ENCODE data around the gene ACP6. TPM values are rescaled to one million over a fixed set of nuclear protein-coding genes. Genes with fewer than 3 reads are reported as not detected.

The ACP6 gene
- total RNA-seq, 1 experiment from 2014 or later, result 31.2 TPM

DNA sequence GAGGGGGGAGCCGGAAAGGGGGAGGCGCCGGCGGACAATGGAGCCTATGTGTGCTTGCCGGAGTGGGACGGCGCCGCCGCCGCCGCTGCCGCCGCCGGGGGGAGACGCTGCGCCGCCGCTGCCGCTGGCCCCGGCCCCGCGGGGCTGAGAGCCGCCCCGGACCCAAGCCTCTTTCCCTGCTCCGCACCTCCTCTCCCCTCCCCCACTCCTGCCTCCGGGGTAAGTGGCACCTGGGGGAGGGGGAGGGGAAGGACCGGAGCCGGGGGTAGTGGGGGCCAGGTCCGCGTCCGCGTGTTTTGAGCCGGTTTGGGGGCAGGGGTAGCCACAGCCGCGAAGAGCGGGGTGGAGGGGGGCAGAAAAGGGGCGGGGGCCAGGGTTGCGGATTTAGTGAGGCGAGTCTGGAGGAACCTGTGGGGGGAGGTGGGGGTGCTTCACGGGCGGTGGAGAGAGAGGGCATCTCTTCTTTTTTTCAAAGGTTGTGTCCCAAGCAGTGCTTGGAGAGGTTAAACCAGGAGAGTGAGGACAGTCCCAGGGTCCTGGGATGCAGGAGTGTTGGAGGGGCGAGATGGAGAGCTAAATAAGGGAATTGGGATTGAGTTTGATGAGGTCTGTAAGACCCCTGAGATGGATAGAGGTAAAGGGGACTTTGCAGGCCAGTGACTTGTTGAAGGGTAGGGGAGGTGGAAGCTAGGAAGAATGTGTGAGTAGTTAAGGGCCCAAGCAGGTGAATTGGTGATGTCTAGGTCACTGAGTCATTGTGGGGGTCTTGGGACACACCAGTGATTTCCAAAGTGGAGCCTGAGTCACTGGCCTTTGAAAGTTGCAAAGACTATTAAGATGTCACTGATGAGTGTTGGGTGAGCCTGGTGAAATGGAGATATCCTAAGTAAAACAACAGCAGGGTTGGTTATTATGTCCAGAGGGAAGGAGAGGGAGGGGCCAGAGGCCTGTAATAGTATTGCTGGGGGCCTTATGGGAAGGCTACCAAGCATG lies 69.9 kb downstream of the ACP6 start:
- in situ Hi-C loops (cut with HindIII; ENCODE audit: low pct_unique_long_range_greater_than_20kb, low sequenced_read_pairs), result no loop called here
- DNase-seq (ENCODE audit: low read depth), result peak; percentile 61

- in situ Hi-C loops (cut with HindIII; ENCODE audit: low pct_unique_long_range_greater_than_20kb, low sequenced_read_pairs), result no loop called here
- peak; percentile 89 for DNase-seq (ENCODE audit: low read depth)
These were observed 70.8 kb downstream of the ACP6 start for GRCh38 chr1:147599362-147600118.

- in situ Hi-C loops (cut with HindIII; ENCODE audit: low pct_unique_long_range_greater_than_20kb, low sequenced_read_pairs), result no loop called here
These were observed 71.5 kb downstream of the ACP6 start for GRCh38 chr1:147598621-147599361.

DNA sequence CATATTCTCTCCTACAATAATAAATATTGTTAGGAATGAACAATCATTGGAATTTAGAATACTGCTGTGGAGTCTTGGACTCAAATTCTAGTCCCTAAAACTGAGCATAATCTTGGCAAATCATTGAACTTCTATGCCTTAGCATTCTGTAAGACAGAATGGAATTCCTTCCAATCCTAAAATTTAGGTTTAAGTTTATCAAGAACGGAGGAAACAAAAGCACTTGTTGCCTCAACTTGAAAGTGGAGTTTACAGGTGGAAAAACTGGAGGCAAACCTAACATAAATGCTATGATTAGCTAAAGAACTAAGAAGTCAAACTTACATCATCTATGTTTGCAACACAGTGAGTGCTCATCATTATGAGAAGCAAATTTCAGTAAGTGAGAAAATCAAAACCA lies 73.3 kb downstream of the ACP6 start:
- DNase-seq (ENCODE audit: low read depth), result no peak
- in situ Hi-C loops (cut with HindIII; ENCODE audit: low pct_unique_long_range_greater_than_20kb, low sequenced_read_pairs), result no loop called here

More at GRCh38 chr1:147598621-147599361, 71.5 kb downstream of the ACP6 start:
- DNase-seq (ENCODE audit: low read depth), result peak; percentile 20

Other genes starting within 250 kb of the ACP6 start
- 4.2 and 4.8 TPM in 2 replicates for gene BCL9, start 129.0 kb downstream of the ACP6 start, total RNA-seq (2014; rRNA removed; shearing (Covaris generic); ENCODE audit: low replicate concordance)
- not detected in 2 replicates for gene GJA5, start 90.1 kb upstream of the ACP6 start, total RNA-seq (2014; rRNA removed; shearing (Covaris generic); ENCODE audit: low replicate concordance)
- gene GJA8, start 232.3 kb upstream of the ACP6 start, total RNA-seq (2014; rRNA removed; shearing (Covaris generic); ENCODE audit: low replicate concordance), result not detected in 2 replicates